Choroid plexus epithelial cell (primary cell): ENCODE results near the gene LEKR1.

Experiments
- DNase-seq: peaks from one replicate; pipeline ENCODE4 v3.0.0-alpha.2; 2010; ENCODE audit warnings: low read depth
- H3K4me3 ChIP-seq: 2 replicates; pipeline ENCODE4 v1.5.1; 2011; ENCODE audit warnings: low read depth, mild to moderate bottlenecking, control low read depth, low read length, moderate library complexity
- TF ChIP-seq, protein P1 (sequence below): conservative IDR thresholded peaks from 2 replicates; pipeline ENCODE4 v1.5.1; 2011; ENCODE audit warnings: low read depth, mild to moderate bottlenecking, control low read depth, inconsistent platforms, low read length, moderate library complexity

LEKR1 gene

GRCh38 chr3:156838035-156838434 is 11.9 kb downstream of the LEKR1 start:
- TF ChIP-seq, protein P1, sequence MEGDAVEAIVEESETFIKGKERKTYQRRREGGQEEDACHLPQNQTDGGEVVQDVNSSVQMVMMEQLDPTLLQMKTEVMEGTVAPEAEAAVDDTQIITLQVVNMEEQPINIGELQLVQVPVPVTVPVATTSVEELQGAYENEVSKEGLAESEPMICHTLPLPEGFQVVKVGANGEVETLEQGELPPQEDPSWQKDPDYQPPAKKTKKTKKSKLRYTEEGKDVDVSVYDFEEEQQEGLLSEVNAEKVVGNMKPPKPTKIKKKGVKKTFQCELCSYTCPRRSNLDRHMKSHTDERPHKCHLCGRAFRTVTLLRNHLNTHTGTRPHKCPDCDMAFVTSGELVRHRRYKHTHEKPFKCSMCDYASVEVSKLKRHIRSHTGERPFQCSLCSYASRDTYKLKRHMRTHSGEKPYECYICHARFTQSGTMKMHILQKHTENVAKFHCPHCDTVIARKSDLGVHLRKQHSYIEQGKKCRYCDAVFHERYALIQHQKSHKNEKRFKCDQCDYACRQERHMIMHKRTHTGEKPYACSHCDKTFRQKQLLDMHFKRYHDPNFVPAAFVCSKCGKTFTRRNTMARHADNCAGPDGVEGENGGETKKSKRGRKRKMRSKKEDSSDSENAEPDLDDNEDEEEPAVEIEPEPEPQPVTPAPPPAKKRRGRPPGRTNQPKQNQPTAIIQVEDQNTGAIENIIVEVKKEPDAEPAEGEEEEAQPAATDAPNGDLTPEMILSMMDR: no peak
- DNase-seq: no peak
- no peak overlapping the region for H3K4me3 ChIP-seq

DNA sequence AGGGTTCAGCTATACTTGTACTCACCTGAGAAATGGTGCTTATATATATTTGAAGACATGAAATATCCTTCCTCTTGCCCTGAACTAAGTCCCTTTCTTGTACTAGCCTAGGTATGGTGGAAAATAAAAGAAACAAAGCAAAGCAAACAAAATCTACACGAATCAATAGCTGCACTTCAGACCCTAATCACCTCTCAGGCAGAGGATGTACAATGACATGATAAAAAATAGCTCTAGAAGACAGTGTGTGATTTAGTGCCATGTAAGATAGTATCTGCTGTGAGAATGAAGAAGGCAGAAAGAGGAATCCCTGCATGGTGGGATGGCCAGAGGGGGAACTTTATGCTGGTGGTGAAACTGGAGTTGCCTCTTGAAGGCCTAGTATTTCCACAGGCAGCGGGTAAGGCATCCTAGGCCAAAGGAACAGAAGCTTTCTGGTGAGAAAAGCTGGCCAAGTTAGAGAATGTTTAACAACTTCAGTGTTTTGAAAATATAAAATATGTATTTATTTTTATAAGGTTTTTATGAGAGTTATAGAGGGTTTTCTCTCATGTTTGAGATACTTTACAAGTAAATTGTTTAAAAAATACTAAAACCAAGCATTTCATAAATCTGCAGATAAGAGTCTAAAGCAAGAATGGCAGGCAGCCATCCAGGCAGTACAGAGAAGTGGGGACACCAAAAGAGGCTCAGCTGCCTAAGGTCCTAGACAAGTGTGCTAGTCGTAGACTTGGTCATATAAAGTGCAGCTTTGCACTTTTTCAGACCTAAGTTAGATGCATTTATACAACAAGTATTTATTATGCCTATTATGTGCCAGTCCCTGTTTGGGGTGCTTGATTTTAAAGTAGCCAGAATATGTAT is 14.9 kb downstream of the LEKR1 start:
- TF ChIP-seq, protein P1: no peak
- DNase-seq: no peak
- no peak overlapping the region for H3K4me3 ChIP-seq

- TF ChIP-seq, protein P1: no peak
- DNase-seq: peak; percentile 9
- H3K4me3 ChIP-seq: no peak overlapping the region
Observed at GRCh38 chr3:156843071-156843808, 17.1 kb downstream of the LEKR1 start.

GRCh38 chr3:156847752-156848448 is 21.7 kb downstream of the LEKR1 start:
- DNase-seq: no peak
- H3K4me3 ChIP-seq: no peak overlapping the region
- TF ChIP-seq, protein P1: no peak

DNA sequence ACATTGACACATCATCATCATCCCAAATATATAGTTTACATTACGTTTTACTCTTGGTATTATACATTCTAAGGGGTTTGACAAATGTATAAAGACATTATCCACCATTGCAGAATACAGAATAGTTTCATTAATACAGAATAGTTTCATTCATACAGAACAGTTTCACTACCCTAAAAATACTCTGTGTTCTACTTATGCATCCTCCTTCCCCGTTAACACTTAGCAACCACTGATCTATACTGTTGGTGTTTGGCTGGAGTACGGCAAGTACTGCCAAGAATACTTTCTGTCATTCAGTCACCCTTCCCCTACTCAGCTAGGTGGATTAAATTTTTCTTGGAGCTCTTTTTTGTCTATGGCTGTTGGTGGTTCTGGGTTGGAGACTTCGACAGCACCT is 33.4 kb downstream of the LEKR1 start:
- H3K4me3 ChIP-seq: no peak overlapping the region
- no peak for DNase-seq
- TF ChIP-seq, protein P1: no peak

GRCh38 chr3:156860873-156861272 is 34.7 kb downstream of the LEKR1 start:
- TF ChIP-seq, protein P1: no peak
- H3K4me3 ChIP-seq: no peak overlapping the region
- DNase-seq: no peak
